ENCODE data around the gene ELOVL2.
A peak's percentile ranks its signal among the peaks of the same experiment; 100 is the strongest.

Gene ELOVL2

DNA sequence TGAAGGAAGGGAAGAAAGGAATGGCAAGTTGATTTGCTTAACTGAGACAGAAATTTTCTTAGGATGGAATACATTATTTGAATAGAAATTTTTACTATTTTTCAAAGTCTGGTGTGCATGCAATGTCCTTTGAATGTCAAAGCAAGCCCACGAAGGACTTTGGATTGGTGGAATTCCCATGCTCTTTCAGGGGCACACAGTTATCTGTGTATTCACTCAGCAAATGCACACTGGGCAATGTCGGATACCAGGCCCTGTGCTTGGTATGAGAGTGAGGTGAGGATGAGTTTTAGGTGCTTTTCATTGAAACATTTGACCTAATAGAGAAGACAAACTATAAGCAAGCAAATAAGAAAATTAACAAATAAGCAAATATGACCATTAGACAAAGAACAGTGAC lies 83.9 kb downstream of the ELOVL2 start:
- H3K4me1 Mint-ChIP-seq: no peaks in the 10 kb centered on the region
- no peaks in the 10 kb centered on the region for H3K9me3 Mint-ChIP-seq
- no peak overlapping the region for H3K27ac Mint-ChIP-seq

GRCh38 chr6:10957414-10957886 lies 86.7 kb downstream of the ELOVL2 start:
- no peak for ATAC-seq
- Mint-ChIP-seq H3K4me3 (no peak overlapping the region), H3K27ac (no peak overlapping the region), H3K36me3 (no peaks in the 10 kb centered on the region), H3K27me3 (peaks cover 16% of the 10 kb centered on the region), H3K9me3 (peaks cover 2% of the 10 kb centered on the region), H3K4me1 (peaks cover 5% of the 10 kb centered on the region)

More for the DNA sequence above, 83.9 kb downstream of the ELOVL2 start:
- Mint-ChIP-seq H3K36me3 (no peaks in the 10 kb centered on the region), H3K4me3 (no peak overlapping the region), H3K27me3 (peaks cover 16% of the 10 kb centered on the region)
- no peak for ATAC-seq

DNA sequence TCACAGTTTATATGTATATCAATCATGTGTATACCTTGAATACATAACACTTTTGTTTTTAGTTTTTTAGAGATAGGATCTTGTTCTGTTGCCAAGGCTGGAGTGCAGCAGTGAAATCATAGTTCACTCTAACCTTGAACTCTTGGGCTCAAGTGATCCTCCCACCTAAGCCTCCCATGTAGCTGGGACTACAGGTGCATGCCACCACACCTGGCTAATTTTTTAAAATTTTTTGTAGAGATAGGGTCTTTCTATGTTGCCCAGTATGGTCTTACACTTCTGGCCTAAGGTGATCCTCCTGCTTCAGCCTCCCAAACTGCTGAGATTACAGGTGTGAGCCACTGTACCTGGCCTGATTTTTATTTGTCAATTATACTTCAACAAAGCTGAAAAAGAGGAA lies 87.3 kb downstream of the ELOVL2 start:
- H3K36me3 Mint-ChIP-seq: no peaks in the 10 kb centered on the region
- H3K9me3 Mint-ChIP-seq: peaks cover 2% of the 10 kb centered on the region
- no peak overlapping the region for H3K4me3 Mint-ChIP-seq
- ATAC-seq: no peak
- H3K27me3 Mint-ChIP-seq: peaks cover 16% of the 10 kb centered on the region
- peaks cover 5% of the 10 kb centered on the region for H3K4me1 Mint-ChIP-seq
- H3K27ac Mint-ChIP-seq: no peak overlapping the region

DNA sequence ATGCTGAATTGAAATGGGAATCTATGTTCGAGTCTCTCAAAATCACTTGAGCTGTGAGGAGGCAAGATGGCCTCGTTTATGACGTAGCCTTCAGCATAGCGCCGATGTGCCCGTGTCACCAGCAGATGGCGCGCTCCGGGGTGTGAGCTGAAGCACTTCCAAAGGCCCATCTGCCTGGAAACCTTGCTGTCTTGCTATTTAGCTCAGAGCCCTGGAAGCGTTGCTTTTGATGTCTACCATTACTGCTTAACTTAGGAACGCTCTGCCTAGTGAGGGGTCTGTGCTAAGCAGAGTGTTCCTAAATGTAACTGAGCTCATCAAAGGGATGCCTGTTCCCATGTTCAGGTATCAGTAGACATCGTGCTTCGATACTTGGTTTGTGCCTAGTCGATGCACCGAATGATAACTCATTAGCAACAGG lies 89.5 kb downstream of the ELOVL2 start:
- no peaks in the 10 kb centered on the region for H3K36me3 Mint-ChIP-seq
- H3K4me1 Mint-ChIP-seq: peaks cover 5% of the 10 kb centered on the region
- H3K27me3 Mint-ChIP-seq: peaks cover 9% of the 10 kb centered on the region
- peaks cover 2% of the 10 kb centered on the region for H3K9me3 Mint-ChIP-seq
- ATAC-seq: peak; percentile 72
- H3K27ac Mint-ChIP-seq: no peak overlapping the region
- H3K4me3 Mint-ChIP-seq: no peak overlapping the region

GRCh38 chr6:10951675-10952282 lies 92.3 kb downstream of the ELOVL2 start:
- peaks cover 5% of the 10 kb centered on the region for H3K4me1 Mint-ChIP-seq
- H3K36me3 Mint-ChIP-seq: no peaks in the 10 kb centered on the region
- no peak for ATAC-seq
- no peak overlapping the region for H3K27ac Mint-ChIP-seq
- peaks cover 6% of the 10 kb centered on the region for H3K9me3 Mint-ChIP-seq
- H3K4me3 Mint-ChIP-seq: no peak overlapping the region
- H3K27me3 Mint-ChIP-seq: peaks cover 20% of the 10 kb centered on the region

DNA sequence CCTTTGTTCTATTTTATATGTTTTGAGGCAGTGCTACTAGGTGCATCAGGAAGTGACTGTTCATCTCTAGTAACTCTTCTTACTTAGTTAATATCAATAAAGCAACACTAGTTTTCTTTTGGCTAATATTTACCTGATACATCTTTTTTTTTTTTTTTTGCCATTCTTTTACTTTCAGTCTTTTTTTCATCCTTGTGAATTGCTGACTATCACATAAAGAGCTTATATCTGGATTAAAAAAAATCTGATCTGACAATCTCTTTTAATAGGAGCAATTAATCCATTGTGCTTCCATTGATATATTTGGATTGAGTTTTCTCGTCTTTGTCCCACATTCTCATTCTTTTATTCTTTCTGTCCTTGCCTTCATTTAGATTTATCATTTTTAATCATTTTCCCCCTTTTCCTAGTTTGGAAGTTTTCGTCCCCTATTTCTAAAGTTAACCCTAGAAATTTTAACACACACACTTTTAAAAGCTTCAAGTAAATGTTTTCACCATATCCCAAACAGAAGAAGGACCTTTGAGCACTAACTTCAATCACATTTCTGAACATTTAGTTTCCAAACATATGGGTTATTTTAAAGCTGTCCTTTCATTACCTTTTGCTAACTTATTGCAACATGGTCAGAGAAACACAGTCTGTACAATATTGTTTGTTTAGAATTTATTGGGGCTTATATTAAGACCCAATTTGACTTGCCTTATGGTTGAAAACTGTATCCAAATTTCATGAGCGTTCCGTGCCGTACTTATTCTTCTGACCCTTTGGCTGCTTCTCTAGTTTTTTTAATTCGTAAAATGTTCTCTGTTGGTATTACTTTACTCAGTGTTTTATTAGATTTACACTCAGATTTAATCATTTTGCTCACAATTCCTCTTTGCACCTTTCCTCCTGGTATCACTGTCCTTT lies 94.3 kb downstream of the ELOVL2 start:
- H3K27ac Mint-ChIP-seq: no peak overlapping the region
- H3K36me3 Mint-ChIP-seq: no peaks in the 10 kb centered on the region
- H3K4me3 Mint-ChIP-seq: no peak overlapping the region
- H3K4me1 Mint-ChIP-seq: peaks cover 5% of the 10 kb centered on the region
- H3K9me3 Mint-ChIP-seq: peaks cover 6% of the 10 kb centered on the region
- no peak for ATAC-seq
- H3K27me3 Mint-ChIP-seq: peaks cover 20% of the 10 kb centered on the region

GRCh38 chr6:10947966-10948365 lies 96.1 kb downstream of the ELOVL2 start:
- peaks cover 20% of the 10 kb centered on the region for H3K27me3 Mint-ChIP-seq
- no peak for ATAC-seq
- H3K9me3 Mint-ChIP-seq: peaks cover 3% of the 10 kb centered on the region
- no peak overlapping the region for H3K4me3 Mint-ChIP-seq
- H3K36me3 Mint-ChIP-seq: no peaks in the 10 kb centered on the region
- H3K4me1 Mint-ChIP-seq: no peaks in the 10 kb centered on the region
- no peak overlapping the region for H3K27ac Mint-ChIP-seq

DNA sequence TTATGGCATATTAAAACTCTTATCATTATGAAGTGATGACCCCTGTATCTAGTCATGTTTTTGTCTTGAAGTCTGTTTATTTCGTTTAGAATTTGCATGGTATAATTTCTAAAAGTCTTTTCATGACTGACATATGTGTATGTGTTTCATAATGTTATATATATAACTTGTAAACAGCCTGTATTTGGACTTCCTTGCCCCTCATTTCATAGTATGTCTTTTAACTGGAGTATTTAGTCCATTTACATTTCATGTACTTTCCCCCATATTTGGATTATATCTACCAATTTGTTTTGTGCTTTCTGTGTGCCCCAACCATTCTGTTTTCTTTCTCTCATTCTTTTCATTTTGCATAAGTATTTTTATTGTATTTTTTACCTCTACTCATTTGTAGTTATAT lies 98.3 kb downstream of the ELOVL2 start:
- no peak for ATAC-seq
- peaks cover 3% of the 10 kb centered on the region for H3K9me3 Mint-ChIP-seq

DNA sequence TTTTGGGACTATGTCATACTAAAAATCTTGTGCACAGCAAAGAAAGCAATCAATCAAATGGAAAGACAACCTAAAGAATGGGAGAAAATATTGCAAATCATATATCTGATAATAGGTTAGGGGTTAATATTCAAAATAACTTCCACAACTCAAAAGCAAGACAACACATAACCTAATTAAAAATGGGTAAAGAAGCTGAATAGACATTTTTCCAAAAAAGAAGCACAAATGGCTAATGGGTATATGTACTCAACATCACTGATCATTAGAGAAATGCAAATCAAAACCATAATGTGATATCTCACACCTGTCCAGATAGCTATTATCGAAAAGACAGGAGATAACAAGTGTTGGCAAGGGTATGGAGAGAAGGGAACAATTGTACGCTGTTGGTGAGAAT lies 104.3 kb downstream of the ELOVL2 start:
- Mint-ChIP-seq H3K27ac (no peak overlapping the region), H3K36me3 (no peaks in the 10 kb centered on the region), H3K9me3 (peaks cover 4% of the 10 kb centered on the region), H3K4me3 (no peak overlapping the region), H3K4me1 (no peaks in the 10 kb centered on the region), H3K27me3 (peaks cover 17% of the 10 kb centered on the region)
- ATAC-seq: no peak

More for the DNA sequence above, 98.3 kb downstream of the ELOVL2 start:
- Mint-ChIP-seq H3K36me3 (no peaks in the 10 kb centered on the region), H3K4me1 (no peaks in the 10 kb centered on the region), H3K27ac (no peak overlapping the region), H3K4me3 (no peak overlapping the region), H3K27me3 (peaks cover 20% of the 10 kb centered on the region)

DNA sequence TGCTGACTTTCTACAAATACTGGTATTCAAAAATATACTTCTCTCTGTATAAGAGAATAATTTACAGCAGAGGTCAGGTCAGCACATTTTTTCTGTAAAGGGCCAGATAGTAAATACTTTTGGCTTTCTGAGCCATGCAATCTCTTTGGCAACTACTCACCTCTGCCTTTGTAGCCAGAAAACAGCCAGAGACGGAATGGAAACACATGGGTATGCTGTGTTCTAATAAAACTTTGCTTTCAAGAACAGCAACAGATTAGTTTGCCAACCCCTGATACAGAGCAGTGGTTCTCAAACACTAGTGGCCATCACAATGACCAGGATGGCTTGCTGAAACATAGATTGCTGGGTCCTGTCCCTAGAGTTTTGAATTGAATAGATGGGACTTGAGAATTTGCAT lies 111.0 kb downstream of the ELOVL2 start:
- ATAC-seq: no peak
- H3K4me1 Mint-ChIP-seq: no peaks in the 10 kb centered on the region
- no peaks in the 10 kb centered on the region for H3K36me3 Mint-ChIP-seq
- H3K4me3 Mint-ChIP-seq: no peak overlapping the region
- H3K27me3 Mint-ChIP-seq: peaks cover 42% of the 10 kb centered on the region
- no peak overlapping the region for H3K27ac Mint-ChIP-seq
- no peaks in the 10 kb centered on the region for H3K9me3 Mint-ChIP-seq

Data from stimulated activated memory B cell treated with anti-CD40 and anti-IgM and Interleukin-4, amounts not matched to agents 10 μg/mL and 1 μg/mL and 100 μg/mL, for 72 hours (primary cell).